ENCODE data around the gene NSD2. TPM values are rescaled to one million over a fixed set of nuclear protein-coding genes. Genes with fewer than 3 reads are reported as not detected.

Gene NSD2
- total and polyA plus RNA-seq, 3 donors from 2014 or later = 108 to 144 (median 124) TPM

DNA sequence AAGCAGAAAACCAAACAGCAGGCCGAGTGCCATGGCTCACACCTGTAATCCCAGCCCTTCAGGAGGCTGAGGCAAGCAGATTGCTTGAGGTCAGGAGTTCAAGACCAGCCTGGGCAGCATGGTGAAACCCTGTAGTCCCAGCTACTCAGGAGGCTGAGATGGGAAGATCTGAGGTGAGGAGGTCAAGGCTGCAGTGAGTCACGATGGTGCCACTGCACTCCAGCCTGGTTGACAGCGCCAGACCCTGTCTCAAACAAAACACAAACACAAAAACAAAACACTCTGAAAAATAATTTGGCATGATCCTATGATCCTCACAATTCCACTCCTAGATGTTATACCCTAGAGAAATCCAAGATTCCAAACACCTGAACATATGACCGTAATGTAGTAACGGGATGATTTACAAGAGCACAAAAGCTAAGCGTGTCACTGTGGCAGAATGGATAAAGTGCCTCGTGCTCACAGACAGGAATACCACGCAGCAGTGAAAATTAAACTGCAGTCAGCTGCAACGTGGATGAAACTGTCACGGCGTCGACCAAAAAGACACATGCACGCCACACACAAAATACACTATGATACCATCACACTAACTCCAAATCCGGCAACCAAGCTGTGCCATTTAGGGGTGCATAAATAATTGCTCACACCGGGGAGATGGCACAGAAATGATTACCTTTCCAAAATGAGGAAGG lies 135.9 kb downstream of the NSD2 start:
- Histone ChIP-seq H3K36me3 (ENCODE audit: low read depth, missing control alignments) (no peaks in the 10 kb centered on the region), H3K4me3 (no peak overlapping the region), H3K9me3 (no peaks in the 10 kb centered on the region), H3K27me3 (no peaks in the 10 kb centered on the region), H3K27ac (no peak overlapping the region), H3K4me1 (peaks cover 16% of the 10 kb centered on the region)
- TF ChIP-seq CTCF (IDR thresholded peaks at IDR 0.05) = no peak
- no peak for TF ChIP-seq POLR2A (IDR thresholded peaks at IDR 0.05)
- WGBS, 2 donors = 41 to 58% methylated on average over 15 of the region's 15 CpGs
- intact Hi-C loops (cut with DNase I; ENCODE audit: low total_unique reads) = no loop called here
- DNase-seq = no peak

- Histone ChIP-seq H3K27me3 (no peaks in the 10 kb centered on the region), H3K4me3 (peak overlapping the region; percentile 83 to 97), H3K4me1 (peaks cover 16% of the 10 kb centered on the region), H3K36me3 (ENCODE audit: low read depth, missing control alignments) (no peaks in the 10 kb centered on the region), H3K9me3 (no peaks in the 10 kb centered on the region), H3K27ac (peak overlapping the region; percentile 98 to 99)
- peak; percentile 43 for DNase-seq
- intact Hi-C loops (cut with DNase I; ENCODE audit: low total_unique reads) = no loop called here
- 1 to 2% methylated on average over 37 to 57 of the region's 57 CpGs for WGBS, 2 donors
- TF ChIP-seq POLR2A (IDR thresholded peaks at IDR 0.05) (no peak), CTCF (IDR thresholded peaks at IDR 0.05) (no peak)
Measured at GRCh38 chr4:2007804-2008670, 136.8 kb downstream of the NSD2 start.

GRCh38 chr4:2008671-2008920 lies 137.4 kb downstream of the NSD2 start:
- H3K36me3 ChIP-seq (ENCODE audit: low read depth, missing control alignments) = no peaks in the 10 kb centered on the region
- peak overlapping the region; percentile 98 to 99 for H3K27ac ChIP-seq
- TF ChIP-seq POLR2A (IDR thresholded peaks at IDR 0.05) (no peak), CTCF (IDR thresholded peaks at IDR 0.05) (no peak)
- peaks cover 16% of the 10 kb centered on the region for H3K4me1 ChIP-seq
- intact Hi-C loops (cut with DNase I; ENCODE audit: low total_unique reads) = no loop called here
- H3K9me3 ChIP-seq = no peaks in the 10 kb centered on the region
- no peaks in the 10 kb centered on the region for H3K27me3 ChIP-seq
- DNase-seq = no peak
- peak overlapping the region; percentile 83 to 97 for H3K4me3 ChIP-seq
- WGBS, 2 donors = 1% methylated on average over 20 to 25 of the region's 27 CpGs

- 0 to 1% methylated on average over 14 to 81 of the region's 95 CpGs for WGBS, 2 donors
- DNase-seq = peak; percentile 98
- Histone ChIP-seq H3K4me1 (peaks cover 16% of the 10 kb centered on the region), H3K36me3 (ENCODE audit: low read depth, missing control alignments) (no peaks in the 10 kb centered on the region), H3K4me3 (peak within 1 kb of the TSS; percentile 83 to 97), H3K27ac (peak within 1 kb of the TSS; percentile 98 to 99), H3K9me3 (no peaks in the 10 kb centered on the region), H3K27me3 (no peaks in the 10 kb centered on the region)
- TF ChIP-seq POLR2A (IDR thresholded peaks at IDR 0.05) (peak; percentile 25), CTCF (IDR thresholded peaks at IDR 0.05) (peak in 2 of 3 experiments; percentile 7 to 45)
- intact Hi-C loops (cut with DNase I; ENCODE audit: low total_unique reads) = no loop called here
Measured at GRCh38 chr4:2008921-2009650, 137.9 kb downstream of the NSD2 start, which contains the start of gene NELFA. Gene NELFA (minus strand): TSS chr4:2008974. CDS start chr4:2008959, 15 bp downstream.

Measured in testis (tissue), 3 donors.